ENCODE results near the gene CCR5AS.

Gene CCR5AS

GRCh38 chr3:46453526-46454208, 46.8 kb upstream of the CCR5AS start:
- H2BK20ac ChIP-seq (ENCODE audit: low read length) = no peak overlapping the region
- no peak overlapping the region for H2AK5ac ChIP-seq (ENCODE audit: low read depth, low read length)
- H3K9me3 ChIP-seq (ENCODE audit: insufficient read depth in 2 of 2, low read depth in 1 of 2, low read length in 1 of 2) = no peaks in the 10 kb centered on the region
- no peaks in the 10 kb centered on the region for H3K27me3 ChIP-seq (replicated peaks in 1 of 4; ENCODE audit: control insufficient read depth in 3 of 4, extremely low read depth in 1 of 4, insufficient read depth in 3 of 4, low read length in 3 of 4)
- no peak overlapping the region for H3K9ac ChIP-seq (replicated peaks in 1 of 4; ENCODE audit: extremely low read depth in 1 of 4, low read depth in 3 of 4, low read length in 3 of 4)
- H3K4me2 ChIP-seq (ENCODE audit: insufficient read depth in 1 of 2, low read depth in 2 of 2, low read length in 2 of 2) = no peak overlapping the region
- ChIA-PET CTCF (ENCODE audit: partially characterized antibody) (interaction anchor here (0.9 to 4.5 kb wide), 5 partner anchors 8 to 75 kb away, joined by 3 to 22 read pairs (median 4); partner anchors contain the start of gene LTF), POLR2A (ENCODE audit: partially characterized antibody) (no interaction called here)
- no peak overlapping the region for H4K5ac ChIP-seq (ENCODE audit: insufficient read length, low read depth, low read length)
- no peaks in the 10 kb centered on the region for H3K23me2 ChIP-seq (ENCODE audit: low read depth, low read length)
- H3K23ac ChIP-seq (ENCODE audit: insufficient read length) = no peak overlapping the region
- DNase-seq (ENCODE audit: low read depth in 1 of 2, low spot score in 2 of 2) (no peak), FAIRE-seq (no peak)
- no peaks in the 10 kb centered on the region for H4K20me1 ChIP-seq (replicated peaks in 1 of 2; ENCODE audit: control insufficient read depth in 1 of 2, insufficient read depth in 2 of 2, low read length in 2 of 2)
- no peak overlapping the region for H2AFZ ChIP-seq (ENCODE audit: low read length)
- H2BK120ac ChIP-seq (replicated peaks; ENCODE audit: low read depth, low read length) = no peak overlapping the region
- no peak overlapping the region for H3K14ac ChIP-seq (ENCODE audit: insufficient read length)
- no peak overlapping the region for H3K27ac ChIP-seq (ENCODE audit: low read depth, low read length)
- no peaks in the 10 kb centered on the region for H3K79me2 ChIP-seq (ENCODE audit: control insufficient read depth in 1 of 2, insufficient read depth in 2 of 2, low read length in 2 of 2)
- no peak overlapping the region for H4K8ac ChIP-seq (ENCODE audit: extremely low read depth, insufficient read depth, low read length)
- no peaks in the 10 kb centered on the region for H3K79me1 ChIP-seq (ENCODE audit: low read depth, low read length)
- no peak overlapping the region for H2BK12ac ChIP-seq (ENCODE audit: low read depth, low read length)
- 78% methylated on average over 7 of the region's 7 CpGs; no CpG with 5 or more reads in 1 of the 2 experiments for WGBS, 2 experiments (ENCODE audit: extremely low coverage in 1 of 2, insufficient coverage in 1 of 2, insufficient read length in 1 of 2, insufficient replicate concordance in 2 of 2, low coverage in 1 of 2, low lambda C conversion rate in 2 of 2, missing lambda C conversion rate in 1 of 2)
- no peaks in the 10 kb centered on the region for H3K36me3 ChIP-seq (ENCODE audit: control insufficient read depth in 2 of 4, insufficient read depth in 4 of 4, low read length in 3 of 4)
- H3K18ac ChIP-seq (ENCODE audit: extremely low read depth, low read length) = no peak overlapping the region
- no peak overlapping the region for H2BK5ac ChIP-seq (ENCODE audit: low read depth, low read length)
- no peak overlapping the region for H3K4me3 ChIP-seq (ENCODE audit: extremely low read depth in 1 of 4, insufficient read depth in 2 of 4, low read depth in 3 of 4, low read length in 4 of 4)
- no peaks in the 10 kb centered on the region for H3K4me1 ChIP-seq (replicated peaks in 1 of 4; ENCODE audit: control insufficient read depth in 3 of 4, insufficient read depth in 4 of 4, low read length in 3 of 4)
- H3K4ac ChIP-seq (replicated peaks; ENCODE audit: insufficient read length, low read depth, low read length) = no peak overlapping the region
- no peak overlapping the region for H3K56ac ChIP-seq (replicated peaks; ENCODE audit: insufficient read length, low read depth, low read length)
- no peak overlapping the region for H4K91ac ChIP-seq (replicated peaks; ENCODE audit: insufficient read length, low read length)
- no peak overlapping the region for H2BK15ac ChIP-seq (ENCODE audit: low read length)
- TF ChIP-seq POU5F1 (IDR thresholded peaks at IDR 0.05; ENCODE audit: low read depth, low read length) = no peak
- TF ChIP-seq TCF12 (IDR thresholded peaks at IDR 0.05; ENCODE audit: low read depth, low read length) = no peak
- TF ChIP-seq SP4 (IDR thresholded peaks at IDR 0.05; ENCODE audit: low read length) = no peak
- TF ChIP-seq EZH2 (IDR thresholded peaks at IDR 0.05; ENCODE audit: low read depth, low read length, severe bottlenecking) = no peak
- no peak for TF ChIP-seq KDM4A (IDR thresholded peaks at IDR 0.05; ENCODE audit: low read depth, low read length, severe bottlenecking)
- TF ChIP-seq ATF2 (IDR thresholded peaks at IDR 0.05; ENCODE audit: low read length) = no peak
- no peak for TF ChIP-seq TBP (IDR thresholded peaks at IDR 0.05; ENCODE audit: low read depth, low read length)
- TF ChIP-seq CEBPB (IDR thresholded peaks at IDR 0.05; ENCODE audit: low read depth, low read length) = no peak
- no peak for TF ChIP-seq SIX5 (IDR thresholded peaks at IDR 0.05; ENCODE audit: low read depth, low read length)
- no peak for TF ChIP-seq EGR1 (IDR thresholded peaks at IDR 0.05; ENCODE audit: borderline replicate concordance, low read depth, low read length)
- no peak for TF ChIP-seq GTF2F1 (IDR thresholded peaks at IDR 0.05; ENCODE audit: borderline replicate concordance, low read depth, low read length)
- no peak for TF ChIP-seq CHD1 (IDR thresholded peaks at IDR 0.05; ENCODE audit: low read depth, low read length)
- no peak for TF ChIP-seq FOSL1 (IDR thresholded peaks at IDR 0.05; ENCODE audit: insufficient read depth, low read depth, low read length)
